DMS114 treated with DMSO at 0.1 percent for 48 hours (cell line): ENCODE data around the gene RALGAPA2.

ENCODE experiments used
- DNase-seq: peaks from one replicate; lab custom pipeline; 2025; ENCODE audit not compliant: unreplicated experiment; lab: John Stamatoyannopoulos, UW

The RALGAPA2 gene

DNA sequence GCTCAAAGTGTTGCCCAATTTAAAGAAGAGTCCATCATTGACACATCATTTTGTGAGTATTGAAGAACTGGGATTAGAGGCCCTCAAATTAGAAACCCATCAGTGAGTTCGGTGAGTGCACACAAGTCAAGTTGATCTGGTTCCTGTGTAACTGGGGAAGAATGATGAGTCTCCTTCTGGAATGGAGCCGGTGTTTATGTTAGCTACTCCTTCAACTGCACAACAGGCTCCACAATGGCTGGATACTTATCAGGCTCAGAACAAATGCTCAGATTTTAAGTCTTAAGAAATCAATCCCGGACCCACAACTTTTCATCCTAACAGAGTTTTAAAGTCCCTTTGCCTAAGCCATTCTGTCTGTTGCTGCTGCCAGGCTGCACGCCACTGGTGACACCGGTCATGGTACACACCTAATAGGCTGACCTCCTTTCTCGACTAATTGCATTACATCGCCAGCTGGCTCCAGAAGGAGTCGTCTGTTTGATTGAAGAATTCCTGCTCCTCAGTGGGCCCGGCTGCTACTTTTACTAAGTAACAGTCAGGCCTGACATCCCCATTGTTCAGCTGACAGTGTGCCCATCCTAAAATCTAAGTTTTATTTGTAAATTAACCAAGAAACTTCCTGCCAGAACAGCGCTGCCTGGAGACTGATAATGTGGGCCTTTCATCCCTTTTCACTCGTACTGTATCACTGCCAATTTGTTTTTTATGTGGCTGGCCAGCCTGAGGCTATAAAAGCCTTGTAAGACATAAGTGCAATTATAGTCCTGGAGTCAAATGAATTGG, 214.2 kb downstream of the RALGAPA2 start:
- DNase-seq = no peak

DNA sequence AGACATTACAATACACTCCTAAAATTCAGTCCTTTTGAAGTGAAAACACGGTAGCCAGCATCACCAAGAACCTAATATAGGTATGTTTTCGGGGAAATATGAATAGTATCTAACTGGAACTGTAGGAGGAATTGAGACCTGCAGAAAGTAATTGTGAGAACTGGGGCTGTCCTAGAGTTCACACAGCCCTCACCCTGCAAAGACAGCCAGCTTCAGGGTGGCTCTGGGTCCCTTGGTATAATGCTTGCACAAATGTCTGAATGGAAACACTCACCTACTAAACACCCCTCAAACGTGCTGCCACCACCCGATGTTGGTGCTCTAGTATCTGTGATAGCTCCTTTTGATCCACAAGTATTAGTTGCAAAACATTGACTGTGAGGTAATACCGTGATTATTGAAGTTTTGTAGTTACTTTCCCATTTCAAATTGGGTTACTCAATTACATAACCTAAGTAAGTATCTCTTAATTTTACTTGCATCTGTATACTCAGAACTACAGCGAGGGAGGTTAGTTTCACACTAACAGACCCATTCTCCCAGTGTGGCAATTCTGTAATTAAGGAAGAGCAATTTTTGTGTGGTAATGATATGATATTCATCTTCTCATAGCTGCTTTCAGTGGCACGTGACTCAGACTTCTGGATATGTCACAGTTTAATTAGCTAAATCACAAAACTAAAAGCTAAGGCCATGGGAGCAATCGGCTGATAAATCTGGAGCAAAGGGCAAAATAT, 215.0 kb downstream of the RALGAPA2 start:
- DNase-seq = no peak

DNA sequence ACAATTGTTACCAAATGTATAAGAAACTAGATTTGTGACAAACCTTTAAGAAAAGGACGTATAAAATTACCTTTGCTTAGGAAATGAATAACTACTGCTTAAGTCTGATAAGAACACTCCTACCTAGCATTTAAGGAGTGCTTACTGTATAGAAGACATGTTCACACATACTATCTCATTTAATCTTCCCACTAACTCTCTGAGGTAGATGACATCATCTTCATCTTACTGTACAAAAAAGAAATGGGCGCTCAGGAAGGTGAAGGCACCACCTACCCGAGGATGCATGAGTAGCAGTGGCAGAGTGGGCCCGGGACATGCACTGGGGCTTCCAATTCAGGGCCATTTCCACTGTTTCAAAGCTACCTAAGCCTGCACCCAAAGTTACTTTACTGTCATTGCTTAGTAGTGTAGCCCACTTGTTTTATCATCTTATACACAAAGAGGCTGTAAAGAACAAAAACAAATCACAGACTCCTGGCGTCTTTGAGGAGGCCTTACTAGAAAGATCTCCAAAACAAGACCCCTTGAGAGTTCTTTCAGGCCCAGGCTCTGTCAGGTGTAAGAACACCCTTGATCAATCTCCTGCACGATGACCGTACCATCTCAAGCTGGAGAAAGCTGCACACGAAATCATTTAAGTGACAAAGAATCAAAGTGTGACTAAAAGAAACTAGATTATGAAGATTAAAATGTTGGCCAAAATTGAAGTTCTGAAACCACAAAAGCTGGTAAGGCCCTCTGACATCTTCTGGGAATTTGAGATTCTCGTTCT, 216.5 kb downstream of the RALGAPA2 start:
- no peak for DNase-seq

DNA sequence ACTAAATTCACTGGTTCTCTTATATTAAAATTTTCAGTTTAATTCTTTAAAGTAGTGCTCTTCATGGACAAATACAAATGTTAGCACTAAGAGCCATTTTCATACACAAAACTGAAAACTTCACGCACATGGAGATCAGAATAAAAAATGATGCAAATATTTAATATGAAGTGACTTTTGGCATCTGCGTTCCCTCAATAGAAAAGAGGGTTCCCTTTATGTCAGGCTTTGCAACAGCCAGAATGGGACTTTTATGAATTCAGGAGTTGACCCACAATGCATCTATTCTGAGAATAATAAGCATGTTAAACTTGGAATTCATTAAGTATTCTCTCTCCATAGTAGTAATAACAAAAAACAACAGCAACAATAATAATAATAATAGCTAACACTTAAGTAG, 218.7 kb downstream of the RALGAPA2 start:
- DNase-seq = no peak

DNA sequence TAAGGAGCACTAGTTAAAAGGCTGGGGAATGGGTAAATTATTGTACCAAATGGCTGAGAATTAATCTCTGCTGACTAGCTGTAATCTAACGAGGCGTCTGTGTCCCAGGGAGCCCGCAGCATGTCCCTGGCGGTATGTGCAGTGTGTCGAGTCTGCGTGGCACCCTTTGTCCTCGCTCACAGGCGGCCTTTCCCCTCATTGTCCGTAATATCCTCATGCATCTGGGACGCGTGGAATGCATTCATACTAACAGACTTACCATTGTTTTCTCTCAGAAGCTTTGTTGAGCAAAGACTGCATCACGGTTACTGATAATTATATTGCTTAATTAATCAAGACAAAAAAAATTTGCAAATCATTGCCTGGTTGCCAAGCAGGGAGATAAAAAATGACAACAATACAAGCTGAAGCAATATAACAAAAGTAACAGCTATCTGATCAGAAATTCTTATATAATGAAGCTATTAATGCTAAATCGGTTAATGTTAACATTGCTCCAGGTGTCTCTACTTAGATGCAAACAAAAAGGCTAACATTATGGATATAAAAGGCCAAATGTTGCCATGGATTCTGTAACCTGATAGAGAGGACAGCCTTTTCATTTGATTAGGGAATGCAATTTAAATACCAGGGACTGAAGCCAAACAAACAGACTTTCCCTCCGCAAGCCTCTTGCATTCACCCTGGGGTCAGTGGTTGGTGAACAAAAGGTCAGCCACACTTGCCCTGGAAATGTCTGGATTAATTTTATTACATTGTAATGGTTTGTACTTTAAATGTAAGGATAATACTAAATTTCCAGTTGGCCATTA, 219.7 kb downstream of the RALGAPA2 start:
- DNase-seq = no peak

DNA sequence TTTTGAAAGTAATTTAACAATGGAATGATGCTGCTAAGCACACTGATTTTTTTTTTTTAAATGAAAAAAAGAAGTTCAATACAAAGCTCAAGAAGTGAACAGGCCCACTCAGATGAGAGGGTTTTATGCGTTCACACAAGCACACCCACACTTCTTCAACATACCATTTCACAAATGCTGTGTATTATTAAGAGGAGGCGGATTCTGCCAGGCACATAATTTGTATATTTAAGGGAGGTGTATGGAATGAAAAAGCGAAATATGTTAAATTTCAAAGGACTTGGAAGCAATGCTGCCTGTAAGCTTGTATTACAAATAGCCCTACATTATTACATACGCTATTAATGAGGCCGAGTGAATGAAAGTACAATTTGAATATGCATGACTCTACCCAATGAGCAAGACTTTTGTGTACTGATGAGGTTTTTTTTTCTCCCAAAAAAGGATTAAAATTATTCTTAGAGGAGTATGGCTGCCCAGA, 220.6 kb downstream of the RALGAPA2 start:
- no peak for DNase-seq

GRCh38 chr20:20491110-20491783, 221.2 kb downstream of the RALGAPA2 start:
- no peak for DNase-seq

DNA sequence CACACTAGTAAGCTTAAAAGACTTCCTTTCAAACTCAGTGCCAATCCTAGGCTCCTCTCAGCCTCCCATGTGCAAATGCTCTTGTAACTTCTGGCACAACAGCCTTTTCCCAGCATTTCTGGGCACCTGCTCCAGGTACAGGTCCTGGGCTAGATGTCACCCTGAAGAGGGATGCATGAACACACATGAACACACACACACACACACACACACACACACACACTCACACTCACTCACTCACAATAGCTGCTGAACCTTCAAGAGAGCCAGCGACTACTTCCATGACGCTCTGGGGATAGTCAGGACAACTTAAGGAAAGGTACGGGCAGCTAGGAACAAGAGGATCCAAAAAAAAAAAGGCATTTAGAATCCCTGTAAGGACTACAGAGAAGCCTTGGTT, 221.8 kb downstream of the RALGAPA2 start:
- DNase-seq = no peak

DNA sequence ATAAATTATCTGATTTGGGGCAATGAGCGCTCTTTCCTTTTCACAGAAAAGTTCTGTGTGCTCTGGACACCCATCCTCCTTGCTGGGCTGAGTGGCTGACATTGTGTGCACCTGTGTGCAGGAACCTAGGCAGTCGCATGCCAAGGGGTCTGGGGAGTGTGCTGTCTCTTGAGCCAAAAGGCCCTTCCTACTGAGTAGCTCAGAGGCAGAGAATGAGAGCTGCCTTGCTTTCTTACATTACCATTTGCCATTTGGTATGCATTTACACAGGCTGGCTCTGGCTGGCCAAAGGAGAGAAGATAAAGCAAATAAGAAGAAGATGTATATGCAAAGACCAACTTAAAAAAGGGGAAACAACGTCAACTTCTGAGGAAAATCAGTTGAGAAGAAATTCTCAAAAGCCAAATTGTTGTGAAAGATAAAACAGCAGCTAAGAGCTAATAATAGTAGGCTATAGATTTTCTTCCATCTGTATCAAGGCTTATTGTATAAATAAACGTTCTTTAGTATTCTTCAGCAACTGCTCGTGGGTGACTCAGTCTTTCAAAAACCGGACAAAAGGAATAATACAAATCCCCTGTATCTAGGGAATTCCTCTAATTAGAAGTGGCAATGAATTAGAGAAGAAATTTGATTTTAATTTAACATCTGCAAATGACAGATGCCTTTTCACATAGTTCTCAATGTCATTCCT, 222.6 kb downstream of the RALGAPA2 start:
- no peak for DNase-seq

GRCh38 chr20:20489054-20489453, 223.4 kb downstream of the RALGAPA2 start:
- no peak for DNase-seq

DNA sequence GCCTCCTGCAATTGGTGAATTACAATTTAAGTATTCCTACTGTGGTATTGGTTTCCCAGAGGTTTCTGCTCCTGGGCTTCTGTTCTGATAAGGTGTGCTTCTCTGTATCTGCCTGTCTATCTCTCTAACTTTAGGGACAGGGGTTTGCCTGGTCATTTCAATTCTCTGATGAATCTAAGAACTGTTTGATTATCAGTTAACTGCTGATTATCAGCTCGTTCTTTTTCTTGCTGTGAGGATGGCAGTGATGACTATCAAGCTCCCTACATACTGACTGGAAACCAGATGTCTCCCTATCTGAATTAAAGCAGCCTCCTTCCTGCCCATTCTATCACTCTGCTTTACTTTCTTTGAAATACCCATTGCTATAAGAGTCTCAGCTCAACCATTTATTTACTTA, 224.1 kb downstream of the RALGAPA2 start:
- no peak for DNase-seq

GRCh38 chr20:20487811-20488210, 224.6 kb downstream of the RALGAPA2 start:
- DNase-seq = no peak

DNA sequence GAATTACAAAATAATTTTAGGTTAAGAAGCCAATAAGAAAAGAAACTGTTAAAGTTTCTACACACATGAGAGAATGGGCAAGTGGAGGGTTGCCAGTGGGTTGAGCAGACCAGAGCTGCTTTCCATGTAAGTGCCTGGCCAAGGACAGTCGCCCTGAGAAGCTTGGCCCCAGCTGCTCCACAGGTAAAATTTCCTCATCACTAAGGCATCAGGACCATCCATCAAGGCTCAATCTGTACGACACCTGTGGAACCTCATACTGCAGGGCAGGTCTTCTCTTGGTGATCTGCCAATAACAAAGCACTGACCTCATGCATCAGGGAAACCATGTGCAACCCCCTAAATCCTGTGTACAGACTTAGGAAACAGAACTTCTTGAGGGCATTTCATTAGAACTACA, 229.1 kb downstream of the RALGAPA2 start:
- no peak for DNase-seq

- DNase-seq = no peak
These were observed 230.0 kb downstream of the RALGAPA2 start for GRCh38 chr20:20482453-20482852.

GRCh38 chr20:20480689-20481088, 231.8 kb downstream of the RALGAPA2 start:
- no peak for DNase-seq

- no peak for DNase-seq
These were observed 232.3 kb downstream of the RALGAPA2 start for GRCh38 chr20:20480126-20480525.

DNA sequence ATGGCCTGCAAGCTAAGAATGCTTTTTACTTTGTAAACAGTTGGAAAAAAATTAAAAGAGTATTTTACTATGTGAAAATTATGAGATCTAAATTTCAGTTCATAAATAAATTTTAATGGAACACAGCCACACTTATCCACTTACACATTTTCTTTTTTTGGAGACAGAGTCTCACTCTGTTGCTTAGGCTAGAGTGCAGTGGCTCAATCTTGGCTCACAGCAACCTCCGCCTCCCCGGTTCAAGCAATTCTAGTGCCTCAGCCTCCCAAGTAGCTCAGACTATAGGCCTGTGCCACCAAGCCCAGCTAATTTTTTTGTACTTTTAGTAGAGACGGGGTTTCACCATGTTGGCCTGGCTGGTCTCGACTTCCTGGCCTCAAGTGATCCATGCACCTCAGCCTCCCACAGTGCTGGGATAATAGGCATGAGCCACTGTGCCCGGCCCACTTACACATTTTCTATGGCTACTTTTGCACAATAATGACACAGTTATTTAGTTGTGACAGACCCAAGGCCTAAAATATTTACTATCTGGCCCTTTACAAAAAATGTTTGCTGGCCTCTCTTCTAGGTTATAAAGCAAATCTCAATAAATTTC, 234.9 kb downstream of the RALGAPA2 start:
- DNase-seq = no peak

DNA sequence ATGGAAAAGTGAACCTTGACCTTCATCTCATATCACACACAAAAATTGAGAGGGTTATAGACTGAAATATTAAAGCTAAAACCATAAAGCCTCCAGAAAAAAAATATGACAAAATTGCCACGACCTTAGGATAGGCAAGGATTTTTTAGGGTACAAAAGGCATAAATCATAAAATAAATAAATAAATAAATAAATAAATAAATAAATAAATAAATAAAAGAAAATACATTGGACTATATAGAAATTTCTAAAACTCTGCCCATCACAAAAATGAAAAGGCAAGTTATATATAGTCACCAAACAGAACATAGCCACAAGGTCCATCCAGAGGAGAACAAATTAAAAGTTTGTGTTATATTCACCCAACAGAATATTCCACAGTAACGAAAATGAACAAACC, 235.9 kb downstream of the RALGAPA2 start:
- DNase-seq = no peak

DNA sequence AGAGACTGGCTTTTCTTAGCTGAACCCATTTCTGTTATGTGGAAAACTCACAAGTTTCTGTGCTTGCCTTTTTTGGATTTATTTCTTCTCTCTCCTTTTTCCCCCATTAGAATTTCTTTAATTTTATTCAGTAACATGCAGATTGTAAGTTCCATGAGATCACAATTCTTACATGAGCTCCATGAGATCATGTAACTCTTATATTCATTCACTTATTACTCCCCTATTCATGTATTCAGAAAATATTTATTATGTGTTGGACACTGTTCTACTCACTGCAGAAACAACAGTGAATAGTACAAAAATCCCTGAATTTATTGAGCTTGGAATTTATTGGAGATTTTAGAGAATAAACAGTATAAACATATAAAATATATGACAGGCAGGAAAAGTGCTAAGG, 238.8 kb downstream of the RALGAPA2 start:
- DNase-seq = no peak
